Panc1 (cell line): ENCODE measurements around the gene ABI3BP. TPM values are rescaled to one million over a fixed set of nuclear protein-coding genes. Genes with fewer than 3 reads are reported as not detected.

Source experiments
- ATAC-seq: fragments of 200-7000 bp; cut with Tn5 transposase; 2 replicates; pipeline ENCODE4 v1.9.1; 2020; ENCODE audit warnings: mild to moderate bottlenecking, moderate library complexity
- BruUV-seq: library from RNA; stranded (reverse); fragments of 400-500 nt; replicated peaks from 2 replicates; lab custom pipeline; 2021; lab: Mats Ljungman, UMichigan
- CTCF ChIA-PET: fragments of 300-600 bp; sonication (Branson Sonifier 250); formaldehyde crosslinking; loops from one replicate; lab custom pipeline; 2022; ENCODE audit warnings: antibody characterized with exemption; lab: Charles Lee
- POLR2A ChIA-PET: fragments of 300-600 bp; sonication (Branson Sonifier 250); formaldehyde crosslinking; loops from one replicate; lab custom pipeline; 2022; ENCODE audit warnings: antibody characterized with exemption; lab: Charles Lee
- DNase-seq: peaks from one replicate; pipeline ENCODE4 v3.0.0-alpha.2; 2010; ENCODE audit warnings: low read depth, low spot score
- H3K27ac ChIP-seq: 2 replicates; pipeline ENCODE4 v1.5.1; 2011; ENCODE audit warnings: mild to moderate bottlenecking, low read length, inconsistent platforms
- H3K27me3 ChIP-seq: fragments of 200-500 bp; sonication (Bioruptor generic); 2 replicates; pipeline ENCODE4 v1.6.0; 2014; ENCODE audit warnings: low read length, inconsistent platforms; ENCODE audit not compliant: control insufficient read depth, insufficient read depth
- H3K36me3 ChIP-seq: fragments of 200-500 bp; sonication (Bioruptor generic); 2 replicates; pipeline ENCODE4 v1.5.1; 2014; ENCODE audit warnings: inconsistent platforms, mild to moderate bottlenecking, low read length, moderate library complexity; ENCODE audit not compliant: control insufficient read depth, insufficient read depth
- H3K4me1 ChIP-seq: 2 replicates; pipeline ENCODE4 v1.5.1; 2011; ENCODE audit warnings: inconsistent platforms, mild to moderate bottlenecking, low read length, moderate library complexity; ENCODE audit not compliant: control insufficient read depth, insufficient read depth
- H3K4me3 ChIP-seq, 2 experiments: 2 replicates each; pipeline ENCODE4 v1.5.1; 2011 to 2012; ENCODE audit warnings: low read depth in 2 of 2, low read length in 2 of 2, mild to moderate bottlenecking in 2 of 2, inconsistent platforms in 1 of 2, moderate library complexity in 1 of 2
- H3K9me3 ChIP-seq: fragments of 200-500 bp; sonication (Bioruptor generic); 2 replicates; pipeline ENCODE4 v1.5.1; 2014; ENCODE audit warnings: low read depth, mild to moderate bottlenecking, inconsistent platforms, low read length, moderate library complexity; ENCODE audit not compliant: control insufficient read depth, insufficient read depth
- POLR2AphosphoS5 ChIP-seq: IDR thresholded peaks from 2 replicates; pipeline ENCODE4 v1.6.1; 2012; ENCODE audit warnings: mild to moderate bottlenecking, low read depth, low read length, moderate library complexity
- REST ChIP-seq, 2 experiments: IDR thresholded peaks; 2 replicates each; pipeline ENCODE4 v1.6.1; 2011 to 2012; ENCODE audit warnings: low read depth in 2 of 2, control low read depth in 1 of 2, low read length in 1 of 2, mild to moderate bottlenecking in 1 of 2, moderate library complexity in 1 of 2; ENCODE audit not compliant: insufficient read depth in 1 of 2
- SIN3A ChIP-seq: IDR thresholded peaks from 2 replicates; pipeline ENCODE4 v1.6.1; 2012; ENCODE audit warnings: low read depth, mild to moderate bottlenecking, low read length, moderate library complexity, borderline replicate concordance; ENCODE audit not compliant: insufficient read depth
- TCF7L2 ChIP-seq: IDR thresholded peaks from 2 replicates; pipeline ENCODE4 v1.6.1; 2011; ENCODE audit warnings: mild to moderate bottlenecking, low read depth, low read length, inconsistent platforms
- in situ Hi-C: cut with HindIII; loops from 2 replicates; pipeline ENCODE4 v1.10.0; 2016; ENCODE audit warnings: low sequenced_read_pairs, low pct_unique_long_range_greater_than_20kb
- intact Hi-C: fragments of 100-400 bp; cut with micrococcal nuclease; formaldehyde crosslinking; loops from one replicate; pipeline ENCODE4 v1.10.0; 2022; ENCODE audit not compliant: unreplicated experiment
- total RNA-seq: library from RNA; stranded (reverse); gene quantifications from one replicate; pipeline ENCODE4 v1.2.1, GENCODE V29; 2021; ENCODE audit not compliant: unreplicated experiment
- TF ChIP-seq, protein P1 (sequence below): fragments of 450-650 bp; IDR thresholded peaks from 2 replicates; pipeline ENCODE4 v1.5.1; 2017; ENCODE audit warnings: mild to moderate bottlenecking

ABI3BP gene
- total RNA-seq, 1 experiment from 2014 or later = 0.21 TPM

- intact Hi-C loops (no loop called here), in situ Hi-C loops (no loop called here)
- BruUV-seq = no TSS peak
- Histone ChIP-seq H3K4me3 (no peak overlapping the region), H3K27me3 (peaks cover 7% of the 10 kb centered on the region; the same call in 1 of the 2 replicates), H3K27ac (no peak overlapping the region), H3K9me3 (no peaks in the 10 kb centered on the region), H3K4me1 (no peaks in the 10 kb centered on the region), H3K36me3 (no peaks in the 10 kb centered on the region)
- ChIA-PET POLR2A (no interaction called here), CTCF (no interaction called here)
- TF ChIP-seq REST (IDR thresholded peaks at IDR 0.05; ENCODE audit: insufficient read depth in 1 of 2, low read depth in 2 of 2, low read length in 1 of 2) = no peak
- no peak for TF ChIP-seq SIN3A
- TF ChIP-seq TCF7L2 = no peak
- TF ChIP-seq POLR2AphosphoS5 = no peak
- TF ChIP-seq, protein P1, sequence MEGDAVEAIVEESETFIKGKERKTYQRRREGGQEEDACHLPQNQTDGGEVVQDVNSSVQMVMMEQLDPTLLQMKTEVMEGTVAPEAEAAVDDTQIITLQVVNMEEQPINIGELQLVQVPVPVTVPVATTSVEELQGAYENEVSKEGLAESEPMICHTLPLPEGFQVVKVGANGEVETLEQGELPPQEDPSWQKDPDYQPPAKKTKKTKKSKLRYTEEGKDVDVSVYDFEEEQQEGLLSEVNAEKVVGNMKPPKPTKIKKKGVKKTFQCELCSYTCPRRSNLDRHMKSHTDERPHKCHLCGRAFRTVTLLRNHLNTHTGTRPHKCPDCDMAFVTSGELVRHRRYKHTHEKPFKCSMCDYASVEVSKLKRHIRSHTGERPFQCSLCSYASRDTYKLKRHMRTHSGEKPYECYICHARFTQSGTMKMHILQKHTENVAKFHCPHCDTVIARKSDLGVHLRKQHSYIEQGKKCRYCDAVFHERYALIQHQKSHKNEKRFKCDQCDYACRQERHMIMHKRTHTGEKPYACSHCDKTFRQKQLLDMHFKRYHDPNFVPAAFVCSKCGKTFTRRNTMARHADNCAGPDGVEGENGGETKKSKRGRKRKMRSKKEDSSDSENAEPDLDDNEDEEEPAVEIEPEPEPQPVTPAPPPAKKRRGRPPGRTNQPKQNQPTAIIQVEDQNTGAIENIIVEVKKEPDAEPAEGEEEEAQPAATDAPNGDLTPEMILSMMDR = no peak
- ATAC-seq = no peak
- DNase-seq = no peak
Measured at GRCh38 chr3:100811779-100812507, 181.3 kb downstream of the ABI3BP start.

GRCh38 chr3:100810671-100811070 is 182.6 kb downstream of the ABI3BP start:
- no peak overlapping the region for H3K27ac ChIP-seq
- TF ChIP-seq POLR2AphosphoS5 = no peak
- TF ChIP-seq, protein P1 = no peak
- no peak for TF ChIP-seq TCF7L2
- CTCF ChIA-PET = no interaction called here
- peaks cover 6% of the 10 kb centered on the region; the same call in 1 of the 2 replicates for H3K27me3 ChIP-seq
- no peaks in the 10 kb centered on the region for H3K4me1 ChIP-seq
- POLR2A ChIA-PET = no interaction called here
- ATAC-seq (no peak), DNase-seq (no peak)
- BruUV-seq = no TSS peak
- intact Hi-C loops (no loop called here), in situ Hi-C loops (no loop called here)
- H3K4me3 ChIP-seq = no peak overlapping the region
- H3K36me3 ChIP-seq = no peaks in the 10 kb centered on the region
- no peaks in the 10 kb centered on the region for H3K9me3 ChIP-seq
